GM12878 (cell line): ENCODE results near the gene LY9. TPM values are rescaled to one million over a fixed set of nuclear protein-coding genes. Genes with fewer than 3 reads are reported as not detected.

Experiments
- ATF2 ChIP-seq: IDR thresholded peaks from 2 replicates; pipeline ENCODE4 v1.6.1; 2012; ENCODE audit warnings: low read length, inconsistent platforms
- ATF7 ChIP-seq: fragments of 450-650 bp; IDR thresholded peaks from 2 replicates; pipeline ENCODE4 v1.6.1; 2016; ENCODE audit warnings: low read depth, mild to moderate bottlenecking
- E2F8 ChIP-seq: fragments of 450-650 bp; IDR thresholded peaks from 2 replicates; pipeline ENCODE4 v1.6.1; 2018; ENCODE audit warnings: mild to moderate bottlenecking, low read depth, moderate library complexity; ENCODE audit not compliant: partially characterized antibody
- EED ChIP-seq: sonication (generic); IDR thresholded peaks from 2 replicates; pipeline ENCODE4 v1.6.1; 2016; ENCODE audit warnings: antibody characterized with exemption, low read depth
- ESRRA ChIP-seq: IDR thresholded peaks from 2 replicates; pipeline ENCODE4 v1.6.1; 2012; ENCODE audit warnings: mild to moderate bottlenecking, low read length, improper control_type of control experiment
- ETV6 ChIP-seq, 2 experiments: fragments of 450-650 bp in 1 of 2; IDR thresholded peaks in 1 of 2; conservative IDR thresholded peaks in 1 of 2; 2 replicates each; pipeline ENCODE4 v1.6.1; 2014; ENCODE audit warnings: antibody characterized with exemption in 1 of 2, borderline replicate concordance in 1 of 2, low read depth in 1 of 2, mild to moderate bottlenecking in 1 of 2, moderate library complexity in 1 of 2
- HDAC2 ChIP-seq: fragments of 200-600 bp; sonication (generic); IDR thresholded peaks from 2 replicates; pipeline ENCODE4 v1.6.1; 2017
- IRF4 ChIP-seq: IDR thresholded peaks from 2 replicates; pipeline ENCODE4 v1.6.1; 2011; ENCODE audit warnings: low read depth, low read length
- MTA3 ChIP-seq: IDR thresholded peaks from 2 replicates; pipeline ENCODE4 v1.6.1; 2012; ENCODE audit warnings: low read length, inconsistent platforms, borderline replicate concordance
- MXI1 ChIP-seq: fragments of 150-350 bp; IDR thresholded peaks from 2 replicates; pipeline ENCODE4 v1.6.1; 2011; ENCODE audit warnings: low read depth, mild to moderate bottlenecking, inconsistent platforms, low read length, improper control_type of control experiment
- NRF1 ChIP-seq: conservative IDR thresholded peaks from 2 replicates; pipeline ENCODE4 v1.6.1; 2011; ENCODE audit warnings: mild to moderate bottlenecking, low read depth, low read length, improper control_type of control experiment
- PAX5 ChIP-seq: IDR thresholded peaks from 2 replicates; pipeline ENCODE4 v1.6.1; 2011; ENCODE audit warnings: low read depth, low read length, borderline replicate concordance
- RBBP5 ChIP-seq: fragments of 200-600 bp; sonication (generic); conservative IDR thresholded peaks from 2 replicates; pipeline ENCODE4 v1.6.1; 2016
- RUNX3 ChIP-seq: IDR thresholded peaks from 2 replicates; pipeline ENCODE4 v1.6.1; 2012; ENCODE audit warnings: low read length, inconsistent platforms
- SMARCA5 ChIP-seq: fragments of 450-650 bp; IDR thresholded peaks from 2 replicates; pipeline ENCODE4 v1.6.1; 2017; ENCODE audit warnings: mild to moderate bottlenecking
- TAF1 ChIP-seq: IDR thresholded peaks from 2 replicates; pipeline ENCODE4 v1.6.1; 2011; ENCODE audit warnings: mild to moderate bottlenecking, low read depth, low read length, borderline replicate concordance
- TCF3 ChIP-seq: IDR thresholded peaks from 2 replicates; pipeline ENCODE4 v1.6.1; 2012; ENCODE audit warnings: low read depth, mild to moderate bottlenecking, low read length, borderline replicate concordance; ENCODE audit not compliant: insufficient read depth
- ZNF592 ChIP-seq: fragments of 450-650 bp; IDR thresholded peaks from 2 replicates; pipeline ENCODE4 v1.6.1; 2017; ENCODE audit warnings: mild to moderate bottlenecking, moderate library complexity
- polyA plus RNA-seq, 11 experiments: library from polyadenylated mRNA; depleted of rRNA in 4 of 11; unstranded in 6 of 11; stranded (reverse) in 5 of 11; fragments of >200 nt; fragmentation: Nextera tagmentation in 4 of 11; fragmentation: Illumina TruSeq in 1 of 11; extraction: Ambion mirVana in 4 of 11; extraction: Trizol in 1 of 11; gene quantifications; 1 replicate in 1 of 11; 2 replicates in 10 of 11; pipeline versions ENCODE4 v1.2.1 to v1.2.3, GENCODE V29; 2011 to 2016; ENCODE audit warnings: inconsistent platforms in 2 of 11, missing spikeins in 2 of 11, low read depth in 1 of 11
- total RNA-seq, 4 experiments: library from RNA; depleted of rRNA in 3 of 4; stranded (reverse); fragments of >200 nt in 3 of 4; fragmentation: Illumina TruSeq in 1 of 4; extraction: Trizol in 1 of 4; gene quantifications; 2 replicates each; pipeline versions ENCODE4 v1.2.1 to v1.2.3, GENCODE V29; 2013 to 2021
- TF ChIP-seq, protein P1 (sequence below): fragments of 450-650 bp; IDR thresholded peaks from 2 replicates; pipeline ENCODE4 v1.6.1; 2018; ENCODE audit warnings: borderline replicate concordance, mild to moderate bottlenecking; ENCODE audit not compliant: partially characterized antibody

The LY9 gene
- total and polyA plus RNA-seq, 10 of the 15 experiments (the other 5 are each of a cell fraction or from before 2014, with no cell fraction given), result 2.7 to 12.5 (median 9.0) TPM

GRCh38 chr1:160755911-160756848 lies 39.8 kb upstream of the LY9 start (continued):
- TF ChIP-seq RBBP5 (no peak), ZNF592 (no peak), ESRRA (no peak), SMARCA5 (no peak), MTA3 (peak; percentile 75; the same call in 1 of the 2 replicates), TCF3 (no peak), MXI1 (no peak), ATF2 (peak; percentile 55; the same call in 1 of the 2 replicates), PAX5 (no peak), RUNX3 (peak; percentile 64; the same call in 1 of the 2 replicates), ATF7 (no peak; the same call in 1 of the 2 replicates), ETV6 (conservative IDR thresholded peaks at IDR 0.05 in 1 of 2, IDR thresholded peaks at IDR 0.05 in 1 of 2; ENCODE audit: borderline replicate concordance in 1 of 2, low read depth in 1 of 2) (no peak), IRF4 (no peak), E2F8 (peak; percentile 67), TAF1 (no peak), EED (no peak), NRF1 (no peak), HDAC2 (no peak)
- TF ChIP-seq, protein P1, sequence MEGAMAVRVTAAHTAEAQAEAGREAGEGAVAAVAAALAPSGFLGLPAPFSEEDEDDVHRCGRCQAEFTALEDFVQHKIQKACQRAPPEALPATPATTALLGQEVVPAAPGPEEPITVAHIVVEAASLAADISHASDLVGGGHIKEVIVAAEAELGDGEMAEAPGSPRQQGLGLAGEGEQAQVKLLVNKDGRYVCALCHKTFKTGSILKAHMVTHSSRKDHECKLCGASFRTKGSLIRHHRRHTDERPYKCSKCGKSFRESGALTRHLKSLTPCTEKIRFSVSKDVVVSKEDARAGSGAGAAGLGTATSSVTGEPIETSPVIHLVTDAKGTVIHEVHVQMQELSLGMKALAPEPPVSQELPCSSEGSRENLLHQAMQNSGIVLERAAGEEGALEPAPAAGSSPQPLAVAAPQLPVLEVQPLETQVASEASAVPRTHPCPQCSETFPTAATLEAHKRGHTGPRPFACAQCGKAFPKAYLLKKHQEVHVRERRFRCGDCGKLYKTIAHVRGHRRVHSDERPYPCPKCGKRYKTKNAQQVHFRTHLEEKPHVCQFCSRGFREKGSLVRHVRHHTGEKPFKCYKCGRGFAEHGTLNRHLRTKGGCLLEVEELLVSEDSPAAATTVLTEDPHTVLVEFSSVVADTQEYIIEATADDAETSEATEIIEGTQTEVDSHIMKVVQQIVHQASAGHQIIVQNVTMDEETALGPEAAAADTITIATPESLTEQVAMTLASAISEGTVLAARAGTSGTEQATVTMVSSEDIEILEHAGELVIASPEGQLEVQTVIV, result no peak
